Epithelial cell of prostate (primary cell): Measurements from ENCODE around the gene TTC34.

Experiments
- DNase-seq: peaks from one replicate; pipeline ENCODE4 v3.0.0-alpha.2; 2011; ENCODE audit warnings: low read depth, low spot score
- H3K27ac ChIP-seq: fragments of 450-650 bp; 2 replicates; pipeline ENCODE4 v1.5.1; 2017; ENCODE audit warnings: mild to moderate bottlenecking

The TTC34 gene

GRCh38 chr1:2587071-2587859 lies 214.2 kb downstream of the TTC34 start:
- peak overlapping the region; percentile 76 for H3K27ac ChIP-seq
- DNase-seq: no peak

GRCh38 chr1:2586154-2587070 lies 215.1 kb downstream of the TTC34 start, which contains the start of gene PRXL2B:
PRXL2B (plus strand) TSS chr1:2586777; CDS start chr1:2586886, 109 bp downstream.
- peak within 1 kb of the TSS; percentile 76 for H3K27ac ChIP-seq
- DNase-seq: peak; percentile 95
